ENCODE results near the gene MAN1A1.
"Not testable (repeated sequence)": the region's sequence is repeated elsewhere in the genome, so short reads cannot be mapped to it uniquely, and the experiment has no call there.

The MAN1A1 gene

GRCh38 chr6:119163006-119163405, 186.6 kb downstream of the MAN1A1 start:
- no peak for DNase-seq

GRCh38 chr6:119162134-119162775, 187.3 kb downstream of the MAN1A1 start:
- no peak for DNase-seq

GRCh38 chr6:119161438-119161837, 188.1 kb downstream of the MAN1A1 start:
- DNase-seq: no peak

- DNase-seq: no peak
Observed at GRCh38 chr6:119160911-119161310, 188.7 kb downstream of the MAN1A1 start.

GRCh38 chr6:119158057-119158848, 191.3 kb downstream of the MAN1A1 start:
- no peak for DNase-seq

GRCh38 chr6:119157506-119157815, 192.1 kb downstream of the MAN1A1 start:
- no peak for DNase-seq

GRCh38 chr6:119156757-119157505, 192.6 kb downstream of the MAN1A1 start:
- DNase-seq: no peak

GRCh38 chr6:119156082-119156481, 193.5 kb downstream of the MAN1A1 start:
- DNase-seq: not testable (repeated sequence)

- DNase-seq: no peak
Observed at GRCh38 chr6:119152187-119152586, 197.4 kb downstream of the MAN1A1 start.

- DNase-seq: no peak
Observed at GRCh38 chr6:119148825-119149525, 200.6 kb downstream of the MAN1A1 start.

GRCh38 chr6:119148098-119148824, 201.3 kb downstream of the MAN1A1 start:
- DNase-seq: peak; percentile 50

- DNase-seq: peak; percentile 93
Observed at GRCh38 chr6:119147101-119148053, 202.2 kb downstream of the MAN1A1 start.

GRCh38 chr6:119145111-119145510, 204.4 kb downstream of the MAN1A1 start:
- peak; percentile 41 for DNase-seq

GRCh38 chr6:119142637-119143036, 206.9 kb downstream of the MAN1A1 start:
- DNase-seq: no peak

- no peak for DNase-seq
Observed at GRCh38 chr6:119142041-119142440, 207.5 kb downstream of the MAN1A1 start.

- no peak for DNase-seq
Observed at GRCh38 chr6:119140196-119141140, 209.1 kb downstream of the MAN1A1 start.

GRCh38 chr6:119138906-119139541, 210.5 kb downstream of the MAN1A1 start:
- DNase-seq: peak; percentile 71

- DNase-seq: no peak
Observed at GRCh38 chr6:119137194-119138072, 212.1 kb downstream of the MAN1A1 start.

- no peak for DNase-seq
Observed at GRCh38 chr6:119134752-119135151, 214.8 kb downstream of the MAN1A1 start.

All from activated CD4-positive, alpha-beta T cell treated with anti-CD3 and anti-CD28 coated beads, Interleukin-10, Interleukin-2, amounts not matched to agents 100 ng/mL and 50 ng/mL, durations not matched to agents 16 hours and 8 hours (primary cell).